ENCODE measurements around the gene CCDC40.
"Not testable (repeated sequence)": the region's sequence is repeated elsewhere in the genome, so short reads cannot be mapped to it uniquely, and the experiment has no call there.

The CCDC40 gene

DNA sequence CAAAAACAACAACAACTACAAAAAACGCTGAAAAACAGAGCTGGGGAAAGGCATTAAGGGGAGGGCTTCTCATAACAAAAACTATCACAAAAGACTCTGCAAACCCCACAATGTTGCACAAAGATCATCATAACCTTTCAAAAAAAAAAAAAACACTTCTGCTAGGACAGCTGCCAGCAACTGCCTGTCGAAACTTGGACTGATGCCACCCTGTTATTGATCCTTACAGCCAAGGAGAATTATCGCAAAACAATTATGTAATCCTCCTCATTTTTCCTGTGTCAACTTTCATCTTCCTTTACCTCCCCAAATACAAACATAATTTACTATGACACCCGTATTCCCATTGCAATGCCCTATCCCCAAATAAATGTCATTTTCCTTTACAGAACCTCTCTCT is 9.3 kb downstream of the CCDC40 start:
- DNase-seq (ENCODE audit: low read depth, low spot score): no peak

DNA sequence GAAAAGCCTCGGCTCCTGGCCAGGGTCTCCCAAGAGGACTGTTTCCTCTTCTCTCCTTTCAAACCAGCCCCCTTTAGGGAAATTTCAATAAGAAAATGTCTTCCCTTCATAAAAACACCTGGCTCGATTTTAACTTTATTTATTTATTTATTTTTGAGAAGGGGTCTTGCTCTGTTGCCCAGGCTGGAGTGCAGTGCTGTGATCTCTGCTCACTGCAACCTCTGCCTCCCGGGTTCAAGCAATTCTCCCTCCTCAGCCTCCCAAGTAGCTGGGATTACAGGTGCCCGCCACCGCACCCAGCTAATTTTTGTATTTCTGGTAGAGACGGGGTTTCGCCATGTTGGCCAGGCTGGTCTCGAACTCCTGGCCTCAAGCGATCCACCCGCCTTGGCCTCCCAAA is 10.3 kb downstream of the CCDC40 start:
- DNase-seq (ENCODE audit: low read depth, low spot score): not testable (repeated sequence)

DNA sequence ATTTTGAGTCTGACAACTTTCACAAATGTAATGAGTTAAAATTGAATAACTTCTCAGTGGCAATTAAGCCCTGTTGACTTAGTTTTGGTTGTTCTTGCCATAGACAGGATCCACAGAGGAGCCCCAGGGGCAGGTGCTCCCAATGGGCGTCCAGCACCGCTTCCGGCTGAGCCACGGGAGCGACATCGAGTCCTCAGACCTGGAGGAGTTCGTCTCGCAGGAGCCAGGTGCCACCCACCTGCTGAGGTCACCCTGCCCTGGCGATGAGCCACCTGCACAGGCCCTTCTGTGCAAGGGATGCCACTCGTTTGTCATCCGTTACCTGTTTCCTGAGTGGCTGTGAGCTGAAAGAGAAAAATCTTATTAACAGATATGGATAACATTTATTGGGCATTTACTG is 10.7 kb downstream of the CCDC40 start:
- DNase-seq (ENCODE audit: low read depth, low spot score): no peak

DNA sequence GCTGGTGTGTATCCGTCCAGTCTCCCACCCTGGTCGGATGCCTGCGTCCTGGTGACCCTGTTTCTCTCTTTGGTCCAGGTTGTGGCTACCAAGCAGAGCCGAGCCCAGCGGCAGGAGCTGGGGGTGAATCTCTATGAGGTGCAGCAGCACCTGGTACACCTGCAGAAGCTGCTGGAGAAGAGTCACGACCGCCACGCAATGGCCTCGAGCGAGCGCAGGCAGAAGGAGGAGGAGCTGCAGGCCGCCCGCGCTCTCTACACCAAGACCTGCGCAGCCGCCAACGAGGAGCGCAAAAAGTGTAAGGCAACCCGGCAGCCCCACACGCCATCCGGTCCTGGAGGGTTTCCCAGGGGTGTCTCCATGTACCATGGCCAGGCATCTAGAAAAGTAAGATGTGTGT is 13.5 kb downstream of the CCDC40 start:
- DNase-seq (ENCODE audit: low read depth, low spot score): no peak

DNA sequence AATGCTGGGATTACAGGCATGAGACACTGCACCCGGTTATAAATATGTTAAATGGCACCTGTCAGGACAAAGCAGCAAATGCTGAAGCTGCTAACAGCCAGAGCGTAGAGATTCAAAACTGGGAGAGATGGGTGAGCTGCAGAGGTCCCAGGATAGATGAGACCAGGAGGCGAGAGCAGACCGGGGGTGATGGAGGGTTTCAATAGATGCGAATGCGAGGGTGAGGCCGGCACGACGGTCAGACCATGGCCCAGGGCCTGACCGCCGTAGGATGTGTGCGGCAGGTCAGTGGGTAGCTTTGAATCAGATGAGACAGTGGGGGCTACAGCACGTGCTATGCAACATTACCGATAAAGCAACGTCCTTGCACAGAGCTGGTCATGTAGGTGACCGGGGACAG is 14.3 kb downstream of the CCDC40 start:
- DNase-seq (ENCODE audit: low read depth, low spot score): no peak

DNA sequence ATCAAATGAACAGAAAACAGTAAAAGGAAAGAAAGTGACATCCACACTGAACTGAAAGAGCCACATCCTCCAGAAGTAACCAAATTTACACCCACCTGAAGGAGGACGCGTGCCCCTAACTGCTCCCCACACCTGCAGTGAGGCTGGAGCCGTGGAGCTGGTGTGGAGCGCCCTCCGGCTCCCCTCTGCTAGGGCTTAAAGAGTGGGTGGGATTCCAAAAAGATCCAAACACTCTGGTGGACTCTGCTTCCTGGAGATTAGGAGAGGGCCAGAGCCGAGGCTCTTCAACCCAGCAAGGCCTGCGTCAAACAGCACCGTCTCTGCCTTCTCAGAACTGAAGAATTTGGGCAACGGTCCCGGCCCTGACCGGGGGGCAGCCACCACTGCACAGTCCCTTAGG is 15.2 kb downstream of the CCDC40 start:
- DNase-seq (ENCODE audit: low read depth, low spot score): no peak

DNA sequence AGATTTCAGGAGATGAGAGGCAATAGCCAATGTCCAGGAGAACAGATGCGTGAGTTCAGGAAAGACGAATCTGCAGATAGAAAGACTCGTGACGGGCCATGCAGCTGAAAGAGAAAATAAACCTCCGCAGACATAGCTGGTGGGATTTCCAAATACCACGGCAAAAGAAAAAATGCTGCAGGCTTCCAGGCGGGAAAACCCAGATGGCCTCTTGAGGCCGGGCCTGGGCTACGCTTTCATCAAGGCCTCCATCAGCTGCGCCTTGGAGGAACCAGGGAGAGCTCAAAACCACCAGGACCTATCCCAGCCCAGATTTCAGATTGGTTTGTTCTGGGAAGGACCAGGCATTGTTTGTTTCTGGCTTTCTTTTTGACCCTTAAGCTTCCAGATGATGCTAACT is 16.7 kb downstream of the CCDC40 start:
- no peak for DNase-seq (ENCODE audit: low read depth, low spot score)

DNA sequence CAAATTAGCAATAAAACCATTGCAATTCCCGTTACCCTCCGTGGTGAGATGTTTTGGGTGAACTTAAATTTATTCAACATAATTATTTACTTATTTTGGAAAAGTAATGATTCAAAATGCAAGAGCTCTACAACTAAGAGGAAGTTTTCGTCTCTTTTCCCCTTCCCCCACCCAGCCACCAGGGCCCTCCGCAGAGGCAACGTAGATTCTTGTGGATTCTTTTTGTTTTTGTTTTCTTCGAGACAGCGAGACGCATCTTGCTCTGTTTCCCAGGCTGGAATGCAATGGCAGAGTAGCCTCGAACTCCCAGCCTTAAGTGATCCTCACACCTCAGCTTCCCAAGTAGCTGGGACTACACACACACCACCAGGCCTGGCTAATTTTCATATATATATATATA is 19.2 kb downstream of the CCDC40 start:
- DNase-seq (ENCODE audit: low read depth, low spot score): no peak

DNA sequence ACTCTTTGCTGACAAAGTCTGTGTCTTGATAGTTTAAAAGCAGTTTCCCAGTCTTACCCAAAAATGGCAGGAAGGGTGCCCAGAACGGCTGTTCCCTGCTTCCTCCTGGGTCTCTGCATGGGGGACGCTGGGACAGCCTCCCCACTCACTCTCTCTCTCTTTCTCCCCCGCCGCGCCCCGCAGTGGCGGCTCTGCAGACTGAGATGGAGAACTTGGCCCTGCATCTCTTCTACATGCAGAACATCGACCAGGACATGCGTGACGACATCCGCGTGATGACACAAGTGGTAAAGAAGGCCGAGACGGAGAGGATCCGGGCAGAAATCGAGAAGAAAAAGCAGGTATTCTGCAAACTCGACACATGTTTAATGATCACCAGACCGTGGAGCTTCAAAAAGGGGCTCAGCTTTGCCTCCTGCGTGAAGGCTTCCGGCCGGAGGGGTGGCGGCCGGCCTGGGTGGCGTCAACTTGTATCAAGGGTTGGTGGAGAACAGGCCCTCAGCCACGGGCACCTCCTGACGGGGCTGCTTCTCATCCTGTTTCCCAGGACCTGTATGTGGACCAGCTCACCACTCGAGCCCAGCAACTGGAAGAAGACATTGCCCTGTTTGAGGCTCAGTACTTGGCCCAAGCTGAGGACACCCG is 22.0 kb downstream of the CCDC40 start:
- no peak for DNase-seq (ENCODE audit: low read depth, low spot score)

DNA sequence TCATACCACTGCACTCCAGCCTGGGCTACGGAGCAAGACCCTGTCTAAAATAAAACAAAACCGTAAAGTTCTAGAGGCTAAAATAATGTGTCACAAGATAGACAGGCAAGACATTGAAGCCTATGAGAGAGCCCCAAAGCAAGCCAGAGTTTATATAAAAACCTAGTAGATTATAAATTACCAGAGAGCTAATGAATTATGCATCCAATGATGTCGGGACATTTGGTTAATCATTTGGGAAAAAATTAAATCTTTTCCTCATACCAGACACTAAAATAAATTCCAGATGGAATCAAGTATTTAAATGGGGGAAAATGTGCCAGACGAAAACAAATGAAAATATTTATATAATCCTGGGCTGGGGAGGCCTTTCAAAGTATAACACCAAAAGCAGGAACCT is 24.2 kb downstream of the CCDC40 start:
- no peak for DNase-seq (ENCODE audit: low read depth, low spot score)

DNA sequence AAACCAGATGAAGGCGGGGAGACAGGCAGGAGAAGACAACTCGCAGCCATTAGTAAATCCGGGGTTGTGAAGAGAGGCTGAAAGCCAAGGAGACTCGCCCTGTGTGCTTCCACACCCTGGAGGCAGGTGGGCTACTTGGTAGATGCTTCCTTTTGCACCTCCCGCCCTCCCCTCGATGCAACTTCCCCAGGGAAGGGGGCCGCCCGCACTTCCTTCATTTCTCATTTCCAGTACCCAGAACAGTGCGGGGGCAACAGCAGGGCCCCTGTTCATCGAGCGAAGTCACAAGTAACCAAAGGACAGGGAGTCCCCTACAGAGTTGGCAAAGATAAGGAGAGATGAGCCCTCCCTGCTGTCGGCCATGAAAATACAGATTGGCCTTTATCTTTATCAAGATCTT is 25.0 kb downstream of the CCDC40 start:
- DNase-seq (ENCODE audit: low read depth, low spot score): no peak

DNA sequence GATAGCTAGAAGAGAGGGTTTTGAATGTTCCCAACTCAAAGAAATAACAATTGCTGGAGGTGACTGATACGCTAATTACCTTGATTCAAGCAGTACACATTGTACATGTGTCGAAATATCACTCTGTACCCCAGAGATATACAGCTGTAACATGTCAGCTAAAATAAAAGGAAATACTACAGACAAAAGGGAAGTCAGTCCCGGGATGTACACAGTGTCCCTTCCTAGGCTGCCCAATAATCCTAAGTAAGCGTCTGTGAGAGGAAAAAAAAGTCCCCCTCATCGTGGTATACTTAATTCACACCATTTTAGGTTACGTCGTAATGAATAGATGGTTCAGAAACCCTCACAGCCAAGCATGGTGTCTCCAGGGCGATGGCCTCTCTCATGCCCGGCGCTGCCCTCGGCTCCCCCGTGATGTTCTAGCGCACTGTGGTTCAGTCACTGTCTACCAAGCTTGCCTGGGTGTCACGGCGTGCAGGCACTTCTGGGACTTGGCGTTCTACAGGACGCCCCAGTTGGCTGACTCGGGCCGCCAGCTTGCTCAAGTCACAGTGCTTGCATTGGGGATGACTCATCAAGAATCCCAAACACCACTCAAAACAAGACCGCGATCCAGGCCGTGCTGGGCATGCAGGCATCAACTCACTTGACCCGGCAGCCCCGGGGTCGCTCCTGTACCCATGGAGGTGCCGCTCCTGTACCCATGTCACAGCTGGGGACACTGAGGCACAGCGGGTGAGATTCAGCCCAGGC is 27.6 kb downstream of the CCDC40 start:
- DNase-seq (ENCODE audit: low read depth, low spot score): peak; percentile 43

DNA sequence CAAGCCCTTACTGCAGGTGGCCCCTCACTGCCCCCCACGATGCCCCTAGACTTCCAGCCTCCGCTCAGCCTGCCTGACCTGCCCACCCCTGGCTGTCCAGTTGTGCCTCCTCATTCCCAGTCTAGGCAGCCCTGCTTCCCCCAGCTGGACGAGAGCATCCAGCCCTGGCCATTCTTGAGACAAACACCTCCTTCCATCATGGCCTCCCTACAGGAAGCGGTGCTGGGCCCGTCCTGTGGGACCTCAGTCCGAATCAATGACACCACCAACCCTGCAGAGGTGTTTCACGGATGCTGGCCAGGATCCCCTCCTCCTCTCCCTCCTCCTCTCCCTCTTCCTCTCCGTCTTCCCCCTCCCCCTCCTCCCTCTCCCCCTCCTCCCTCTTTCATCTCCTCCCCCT is 28.3 kb downstream of the CCDC40 start:
- DNase-seq (ENCODE audit: low read depth, low spot score): no peak

DNA sequence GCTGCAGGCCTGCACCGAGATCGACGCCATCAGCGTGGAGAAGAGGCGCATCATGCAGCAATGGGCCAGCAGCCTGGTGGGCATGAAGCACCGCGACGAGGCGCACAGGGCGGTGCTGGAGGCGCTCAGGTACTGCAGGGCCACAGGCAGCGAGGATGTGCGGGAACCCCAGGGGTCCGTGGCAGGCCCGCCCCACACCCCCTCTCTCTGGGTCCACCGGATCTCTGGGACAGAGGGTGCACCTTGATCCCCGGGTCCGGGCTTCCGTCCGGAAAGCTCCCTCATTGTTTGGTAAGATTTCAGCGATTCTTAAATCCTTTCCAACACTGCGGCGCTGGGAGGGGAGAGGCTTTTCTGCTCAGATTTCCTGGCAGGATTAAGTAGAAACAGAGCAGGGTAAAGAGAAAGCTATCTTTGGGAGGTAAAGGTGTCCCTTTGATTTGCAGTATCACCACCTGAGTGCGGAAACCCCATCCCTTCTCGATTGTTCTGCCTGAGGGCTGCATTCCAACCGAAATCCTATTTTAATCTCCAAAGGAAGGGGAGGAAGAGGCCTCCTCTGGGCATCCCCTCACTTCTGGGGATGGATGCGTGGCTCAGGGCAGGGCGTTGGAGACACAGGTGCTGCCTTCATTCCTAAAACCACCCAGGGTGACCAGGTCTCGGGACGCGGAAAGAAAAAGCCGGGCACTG is 29.2 kb downstream of the CCDC40 start:
- peak; percentile 49 for DNase-seq (ENCODE audit: low read depth, low spot score)

DNA sequence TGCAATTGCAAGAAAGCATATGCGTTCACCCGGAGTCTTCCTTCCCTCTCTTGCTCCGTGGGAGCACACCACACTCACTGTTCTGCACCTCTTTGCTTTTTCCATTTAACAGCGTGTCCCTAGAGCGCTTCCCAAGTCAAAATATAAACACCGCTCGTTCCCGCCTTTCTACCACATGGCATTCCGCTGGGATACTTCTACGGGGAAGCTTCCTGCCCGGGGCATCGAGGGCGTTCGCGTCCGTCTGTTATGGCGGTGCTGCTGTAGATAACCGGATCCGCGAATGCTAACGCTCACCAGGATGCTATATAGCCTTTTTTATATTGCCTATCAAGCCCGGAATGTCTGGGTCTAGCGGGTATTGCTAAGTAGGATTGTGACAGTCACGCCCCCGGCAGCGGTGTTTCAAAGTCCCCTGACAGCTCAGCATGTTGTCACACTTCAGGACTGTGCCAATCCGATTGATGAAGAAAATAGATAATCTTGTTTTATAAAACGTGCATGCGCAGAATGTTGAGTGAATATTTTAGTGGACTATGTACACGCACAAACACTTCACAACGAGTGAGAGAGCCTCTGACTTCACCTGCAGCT is 31.0 kb downstream of the CCDC40 start:
- DNase-seq (ENCODE audit: low read depth, low spot score): peak; percentile 30

DNA sequence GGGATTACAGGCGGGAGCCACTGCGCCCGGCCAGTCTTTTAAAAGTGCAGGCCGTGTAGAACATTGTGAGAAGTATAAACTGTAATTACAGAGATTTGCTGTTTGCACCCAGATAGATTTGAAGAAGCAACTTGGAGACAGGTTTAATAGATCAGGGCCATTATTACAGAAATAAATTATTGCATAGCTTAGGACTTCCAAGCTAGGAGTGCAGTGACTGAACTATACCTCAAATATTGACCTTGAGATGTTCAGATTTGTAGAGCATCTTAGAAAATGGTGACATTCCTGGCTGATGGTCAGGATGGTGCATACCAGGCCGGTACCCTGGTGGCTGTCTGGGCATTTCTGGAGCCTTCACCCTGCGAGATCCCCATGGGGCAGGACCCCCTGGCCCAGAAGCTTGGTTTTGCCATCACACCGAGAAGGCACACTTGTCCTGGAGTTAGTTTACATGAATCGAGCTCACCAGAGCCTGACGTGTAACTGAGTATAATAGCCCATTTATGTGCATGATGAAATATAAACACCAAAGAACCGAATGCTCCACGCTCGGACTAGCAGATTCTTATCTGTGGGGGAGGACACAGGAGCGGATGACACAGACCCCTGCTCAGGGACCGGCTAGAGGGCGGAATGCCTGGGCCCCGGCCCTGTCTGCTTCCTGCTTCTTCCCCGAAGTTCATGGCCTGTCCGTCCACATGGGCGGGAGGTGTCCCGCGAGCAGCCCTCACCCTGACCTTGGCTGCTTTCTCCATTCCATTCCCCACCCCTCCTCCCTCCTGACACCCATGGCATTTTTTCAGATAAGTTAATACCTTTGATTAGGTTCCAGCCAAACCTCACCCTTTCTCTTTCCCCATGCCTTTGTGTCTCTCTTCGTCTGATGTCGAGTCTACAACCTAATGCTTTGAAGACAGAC is 32.1 kb downstream of the CCDC40 start:
- DNase-seq (ENCODE audit: low read depth, low spot score): no peak

DNA sequence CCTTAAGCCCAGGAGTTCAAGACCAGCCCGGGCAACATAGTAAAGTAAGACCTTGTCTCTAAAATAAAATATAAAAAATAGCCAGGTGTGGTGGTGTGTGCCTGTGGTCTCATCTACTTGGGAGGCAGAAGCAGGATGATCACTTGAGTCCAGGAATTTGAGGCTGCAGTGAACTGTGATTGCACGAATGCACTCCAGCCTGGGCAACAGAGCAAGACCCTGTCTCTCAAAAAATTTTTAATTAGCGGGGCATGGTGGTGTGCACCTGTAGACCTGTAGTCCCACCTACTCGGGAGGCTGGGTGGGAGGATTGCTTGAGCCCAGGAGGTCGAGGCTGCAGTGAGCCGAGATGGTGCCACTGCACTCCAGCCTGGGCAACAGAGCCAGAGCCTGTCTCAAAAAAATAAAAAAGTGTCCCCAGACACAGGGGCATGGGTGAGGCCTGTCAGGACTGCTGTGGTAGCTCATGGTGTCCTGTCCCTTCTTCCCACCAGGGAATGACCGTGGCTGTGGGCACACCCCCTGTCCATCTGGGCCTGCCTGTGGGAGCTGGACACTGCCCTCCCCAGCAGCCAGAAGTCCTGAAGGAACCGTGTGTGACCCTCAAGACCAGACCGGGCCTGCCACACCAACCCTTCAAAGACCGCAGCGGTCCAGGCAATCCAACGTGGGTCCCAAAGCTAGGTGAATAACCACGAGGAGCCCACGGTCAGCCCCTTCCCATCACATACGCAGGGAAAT is 34.1 kb downstream of the CCDC40 start:
- DNase-seq (ENCODE audit: low read depth, low spot score): no peak

DNA sequence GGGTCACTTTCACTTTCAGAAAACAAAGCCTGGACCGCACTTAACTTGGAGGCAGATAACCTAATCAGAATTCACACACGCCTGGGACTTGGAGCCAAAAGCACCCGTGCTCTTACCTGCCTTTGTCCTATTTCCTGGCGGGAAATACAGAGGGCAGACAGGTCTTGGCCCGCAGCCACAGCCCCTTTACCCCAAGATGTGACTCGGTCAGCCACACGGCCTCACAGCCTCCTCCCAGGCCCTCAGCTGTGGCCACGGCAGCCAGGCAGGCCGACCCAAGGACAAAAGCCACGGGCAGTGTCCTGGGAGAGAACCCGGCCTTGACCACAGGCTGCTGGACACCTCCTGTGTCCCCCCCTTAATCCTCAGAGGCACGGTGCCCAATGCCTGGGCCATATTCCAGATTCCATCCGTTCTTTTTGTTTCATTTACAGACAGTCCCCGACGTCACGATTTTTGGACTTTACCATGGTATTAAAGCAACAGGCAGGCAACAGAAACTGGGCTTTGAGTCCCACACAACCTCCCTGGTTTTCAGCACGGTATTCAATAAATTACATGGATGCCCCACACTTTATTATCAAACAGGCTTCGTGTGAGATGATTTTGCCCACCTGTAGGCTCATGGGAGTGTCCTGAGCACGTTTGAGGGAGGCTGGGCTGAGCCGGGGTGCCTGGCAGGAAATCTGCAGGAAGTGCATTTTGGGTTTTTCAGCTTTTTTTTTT is 34.8 kb downstream of the CCDC40 start:
- DNase-seq (ENCODE audit: low read depth, low spot score): no peak

DNA sequence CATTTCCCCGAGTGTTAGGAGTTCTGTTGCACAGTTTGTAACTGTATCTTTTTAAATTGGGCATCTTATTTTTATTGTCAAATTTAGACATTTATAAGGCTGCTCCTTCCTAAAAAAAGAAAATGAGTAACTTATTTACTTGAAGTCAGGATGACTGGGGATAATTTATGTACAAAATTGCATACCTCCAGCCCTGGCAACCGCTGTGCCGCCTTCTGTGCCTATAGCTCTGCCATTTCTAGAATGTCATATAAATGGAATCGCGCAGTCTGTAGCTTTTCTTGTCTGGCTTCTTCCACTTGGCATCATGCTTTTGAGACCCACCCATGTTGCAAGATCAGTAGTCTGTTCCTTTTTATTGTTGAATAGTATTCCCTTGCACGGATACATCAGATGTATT is 36.0 kb downstream of the CCDC40 start:
- no peak for DNase-seq (ENCODE audit: low read depth, low spot score)

DNA sequence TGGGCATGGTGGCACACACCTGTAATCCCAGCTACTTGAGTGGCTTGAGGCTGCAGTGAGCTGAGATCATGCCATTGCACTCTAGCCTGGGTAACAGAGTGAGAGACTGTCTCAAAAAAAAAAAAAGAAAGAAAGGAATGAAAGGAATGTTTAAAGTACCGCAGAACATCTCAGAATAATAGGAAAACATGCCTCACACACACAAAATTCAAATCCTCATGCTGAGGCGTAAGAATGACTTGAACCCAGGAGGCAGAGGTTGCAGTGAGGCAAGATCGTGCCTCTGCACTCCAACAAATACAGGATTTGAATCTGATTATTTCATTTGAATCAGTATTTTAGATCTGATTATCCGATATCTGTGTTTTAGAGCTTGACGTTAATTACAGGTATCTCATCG is 43.6 kb downstream of the CCDC40 start:
- DNase-seq (ENCODE audit: low read depth, low spot score): no peak

Measured in ELF-1 (cell line).